ENCODE results near the gene TMCC2.
A peak's percentile ranks its signal among the peaks of the same experiment; 100 is the strongest.

Gene TMCC2

GRCh38 chr1:205304046-205304694 lies 76.4 kb downstream of the TMCC2 start:
- DNase-seq, result no peak

- no peak for DNase-seq
These were observed 76.9 kb downstream of the TMCC2 start for GRCh38 chr1:205304695-205305070.

GRCh38 chr1:205306929-205307566 lies 79.3 kb downstream of the TMCC2 start:
- DNase-seq, result no peak

GRCh38 chr1:205309741-205310140 lies 82.0 kb downstream of the TMCC2 start:
- no peak for DNase-seq

- no peak for DNase-seq
These were observed 83.4 kb downstream of the TMCC2 start for GRCh38 chr1:205310976-205311704.

GRCh38 chr1:205312866-205313562 lies 85.3 kb downstream of the TMCC2 start:
- DNase-seq, result no peak

GRCh38 chr1:205313563-205314308 lies 86.0 kb downstream of the TMCC2 start:
- DNase-seq, result peak; percentile 34

- DNase-seq, result no peak
These were observed 87.4 kb downstream of the TMCC2 start for GRCh38 chr1:205315008-205315618.

GRCh38 chr1:205316161-205316566 lies 88.4 kb downstream of the TMCC2 start:
- no peak for DNase-seq

GRCh38 chr1:205317311-205317917 lies 89.7 kb downstream of the TMCC2 start:
- DNase-seq, result no peak

GRCh38 chr1:205318231-205318991 lies 90.7 kb downstream of the TMCC2 start:
- DNase-seq, result no peak

- DNase-seq, result no peak
These were observed 91.6 kb downstream of the TMCC2 start for GRCh38 chr1:205319081-205320018.

- peak; percentile 90 for DNase-seq
These were observed 93.6 kb downstream of the TMCC2 start, which contains the start of gene NUAK2 for GRCh38 chr1:205321162-205321958. NUAK2 (minus strand) TSS chr1:205321745; CDS start chr1:205321628, 117 bp downstream.

- no peak for DNase-seq
These were observed 94.2 kb downstream of the TMCC2 start for GRCh38 chr1:205321959-205322283.
